HUDEP-2 (cell line): ENCODE results near the gene ADAM22.
"Not testable (repeated sequence)": the region's sequence is repeated elsewhere in the genome, so short reads cannot be mapped to it uniquely, and the experiment has no call there.

Source experiments
- DNase-seq, 76 experiments: peaks; one replicate each; lab custom pipeline; 2025; ENCODE audit not compliant: unreplicated experiment in 76 of 76; lab: John Stamatoyannopoulos, UW

ADAM22 gene

DNA sequence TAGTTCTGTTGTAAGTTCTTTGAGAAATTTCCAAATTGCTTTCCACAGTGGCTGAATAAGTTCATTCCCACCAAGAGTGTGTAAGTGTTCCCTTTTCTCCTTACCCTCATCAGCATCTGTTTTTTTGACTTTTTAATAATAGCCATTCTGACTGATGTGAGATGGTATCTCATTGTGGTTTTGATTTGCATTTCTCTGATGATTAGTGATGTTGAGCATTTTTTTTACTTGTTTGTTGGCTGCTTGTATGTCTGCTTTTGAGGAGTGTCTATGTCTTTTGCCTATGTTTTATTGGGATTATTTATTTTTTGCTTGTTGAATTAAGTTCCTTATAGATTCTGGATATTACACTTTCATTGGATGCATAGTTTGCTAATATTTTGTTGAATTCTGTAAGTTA is 11.9 kb downstream of the ADAM22 start:
- not testable (repeated sequence) for DNase-seq

DNA sequence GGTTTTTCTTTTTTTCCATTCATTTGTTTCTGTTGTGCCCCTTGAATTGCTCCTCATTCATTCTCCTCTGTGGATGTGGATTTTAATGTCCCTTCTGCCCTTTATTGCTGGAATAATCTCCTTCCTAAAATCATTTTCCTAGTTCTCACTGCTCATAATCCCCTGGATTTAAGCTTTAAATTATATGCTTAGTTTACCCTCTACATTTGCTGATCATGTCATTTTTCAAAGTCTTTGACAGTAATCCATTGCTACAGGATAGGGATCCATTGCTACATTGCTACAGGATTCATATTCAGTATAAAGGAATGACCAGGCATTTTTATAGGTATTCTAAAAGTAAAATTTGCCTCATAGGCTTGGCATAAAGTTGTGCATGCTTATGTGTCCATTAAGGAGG is 14.3 kb downstream of the ADAM22 start:
- DNase-seq, result no peak

DNA sequence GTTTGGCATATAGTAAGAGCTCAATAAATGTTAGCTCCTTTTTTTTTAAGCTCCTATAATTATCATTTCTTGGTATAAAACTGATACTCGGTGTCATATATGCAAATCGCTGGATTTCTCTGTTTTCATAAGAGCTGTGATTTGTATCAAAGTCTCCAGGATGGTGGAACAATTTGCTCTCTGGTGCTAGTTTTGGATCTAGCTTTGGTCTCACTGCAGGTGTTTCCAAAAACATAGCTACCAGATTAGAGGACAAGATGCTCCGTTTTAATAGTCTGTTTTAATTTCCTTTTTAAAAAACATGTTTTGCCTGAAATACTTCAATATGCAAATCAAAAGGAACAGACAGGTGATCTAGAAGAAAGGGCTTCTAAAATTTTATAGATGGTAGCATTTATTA is 25.3 kb downstream of the ADAM22 start:
- DNase-seq, result no peak

DNA sequence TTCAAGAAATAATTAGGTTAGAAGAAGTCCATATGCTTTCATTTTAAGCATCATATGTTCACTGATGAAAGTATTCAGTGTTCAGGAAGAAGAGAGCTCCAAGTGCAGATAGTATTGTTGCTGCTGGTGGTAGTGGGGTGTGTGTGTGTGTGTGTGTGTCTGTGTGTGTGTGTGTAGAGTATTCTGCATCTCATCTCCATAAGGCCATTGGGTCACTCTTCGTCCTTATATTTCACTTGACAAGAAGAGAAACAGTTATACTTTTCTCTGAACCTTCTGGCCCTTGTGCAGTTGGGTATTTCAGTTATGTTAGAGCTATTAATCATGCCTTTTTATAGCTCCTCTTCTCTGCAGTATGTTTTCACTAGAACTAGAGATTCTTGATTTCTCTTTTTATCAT is 26.2 kb downstream of the ADAM22 start:
- DNase-seq, result no peak

DNA sequence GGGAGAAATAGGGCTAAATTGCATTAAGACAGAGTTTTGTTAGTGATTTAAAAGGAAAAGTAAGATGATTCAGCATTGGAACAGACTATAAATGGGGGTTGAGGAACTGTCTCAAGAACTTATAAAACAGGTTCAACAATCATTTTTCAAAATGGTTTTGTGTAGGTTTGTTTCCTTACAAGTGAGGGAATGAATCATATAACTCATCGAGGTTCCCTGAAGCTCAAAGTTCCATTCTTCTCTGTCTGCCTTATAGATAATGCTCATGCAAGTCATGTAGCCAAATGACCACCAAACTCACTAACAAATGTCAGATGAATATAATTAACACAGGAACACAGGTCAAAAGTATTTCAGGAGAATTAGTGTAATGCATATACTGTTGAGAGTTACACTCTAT is 27.7 kb downstream of the ADAM22 start:
- no peak for DNase-seq

DNA sequence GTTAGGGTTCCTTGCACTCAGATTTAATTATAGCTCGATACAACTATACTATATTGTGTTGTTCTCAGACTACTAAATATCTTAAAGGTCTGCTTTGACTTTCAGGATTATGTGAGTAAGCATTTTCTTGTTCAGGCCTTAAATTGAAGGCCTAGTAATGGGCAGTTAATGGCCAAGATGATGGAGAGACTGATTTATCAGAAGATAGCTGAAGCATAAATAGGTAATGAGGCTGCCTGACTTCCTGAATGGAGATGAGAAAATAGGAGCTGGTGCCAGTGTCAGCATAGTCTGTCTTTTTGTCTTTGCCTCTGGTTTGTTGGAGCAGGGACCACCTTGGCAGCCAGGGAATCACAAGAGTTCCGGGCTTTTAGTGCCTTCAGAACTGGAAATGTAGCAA is 32.2 kb downstream of the ADAM22 start:
- no peak for DNase-seq

DNA sequence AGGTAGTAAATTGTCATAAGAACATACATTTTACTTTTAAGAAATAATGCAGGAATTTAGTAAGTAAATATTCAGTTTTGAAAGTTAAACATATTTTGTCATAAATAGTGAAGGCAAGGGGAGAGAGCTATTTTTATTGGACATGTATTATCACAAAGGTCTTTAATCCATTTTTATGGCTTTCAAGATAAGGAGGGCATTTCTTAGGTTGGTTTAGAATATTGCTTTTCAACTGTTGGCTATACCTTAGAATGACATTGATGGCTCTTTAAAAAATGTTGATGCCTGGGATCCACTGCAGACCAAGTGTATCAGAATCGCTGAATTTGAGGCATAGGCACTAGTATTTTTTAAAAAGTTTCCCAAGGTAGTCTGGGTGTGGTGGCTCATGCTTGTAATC is 34.0 kb downstream of the ADAM22 start:
- no peak for DNase-seq

DNA sequence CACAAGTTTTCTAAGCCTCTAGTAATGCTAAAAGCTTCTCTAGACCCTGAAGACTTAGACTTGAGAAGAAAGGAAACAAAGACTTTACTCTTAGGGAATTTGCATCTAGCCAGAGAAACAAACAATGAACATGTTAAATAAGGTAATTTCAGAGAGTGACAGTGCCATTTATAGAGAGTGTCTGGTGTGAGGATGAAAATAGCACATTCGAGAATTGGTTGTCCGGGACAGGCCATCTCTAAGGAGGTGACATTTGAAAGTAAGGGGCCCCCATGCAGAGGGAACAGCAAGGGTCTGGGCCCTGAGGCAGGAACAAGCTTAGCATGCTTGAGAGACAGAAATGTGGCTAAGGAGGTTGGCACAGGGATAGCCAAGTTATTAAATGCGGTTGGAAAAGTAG is 48.1 kb downstream of the ADAM22 start:
- DNase-seq, result no peak

DNA sequence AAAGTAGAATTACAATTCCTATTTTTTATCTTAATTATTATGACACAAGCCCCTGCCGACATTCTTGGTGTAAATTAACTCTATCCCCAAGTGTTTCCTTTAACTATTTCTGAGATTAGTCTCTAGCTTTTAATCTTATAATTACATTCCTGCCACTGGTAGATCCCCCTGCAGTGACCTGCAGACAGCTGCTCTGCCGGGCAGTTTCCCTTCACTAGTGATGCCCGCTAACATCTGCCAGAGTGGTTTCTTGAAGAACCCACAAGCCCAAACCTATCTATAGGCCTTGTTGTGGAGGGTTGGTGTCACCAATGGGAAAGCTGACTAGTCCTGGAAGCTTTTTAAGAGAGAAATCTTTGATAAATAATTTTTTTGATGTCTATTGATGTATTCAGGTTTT is 50.0 kb downstream of the ADAM22 start:
- DNase-seq, result no peak

DNA sequence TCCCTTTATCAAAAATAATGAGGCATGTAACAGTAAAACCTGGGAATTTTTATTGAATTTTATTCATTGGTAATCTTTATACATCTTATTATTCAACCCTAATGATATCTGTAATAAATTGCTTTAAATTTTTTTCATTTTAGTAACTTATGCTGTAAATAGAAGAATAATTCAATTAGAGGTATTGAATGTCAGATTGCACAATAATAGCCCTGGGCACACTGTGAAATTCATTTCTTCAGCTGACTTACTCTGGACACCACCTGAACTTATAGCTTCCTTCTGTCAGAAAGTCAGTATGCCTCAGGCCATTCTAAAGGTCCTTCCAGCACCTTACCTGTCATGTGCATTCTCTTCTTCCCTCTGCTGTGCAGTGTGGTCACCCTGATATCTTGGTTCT is 59.2 kb downstream of the ADAM22 start:
- DNase-seq, result no peak

DNA sequence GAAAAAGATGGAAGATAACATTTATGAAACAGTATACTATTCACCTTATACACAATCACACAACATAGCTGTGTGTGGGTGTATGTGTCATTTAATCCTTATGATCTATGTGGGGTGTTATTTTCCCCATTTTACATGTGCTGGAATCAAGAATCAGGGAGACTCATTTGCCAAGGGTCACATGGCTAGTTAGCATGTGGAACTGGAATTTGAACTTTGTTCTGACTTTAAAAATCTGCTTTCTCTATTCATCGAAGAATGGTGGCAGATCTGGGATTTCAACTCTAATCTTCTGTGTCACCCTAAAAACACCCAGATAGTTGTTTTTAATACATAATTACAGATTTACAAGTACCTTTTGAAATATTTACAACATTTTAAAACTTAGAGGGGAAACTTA is 65.2 kb downstream of the ADAM22 start:
- DNase-seq, result no peak

DNA sequence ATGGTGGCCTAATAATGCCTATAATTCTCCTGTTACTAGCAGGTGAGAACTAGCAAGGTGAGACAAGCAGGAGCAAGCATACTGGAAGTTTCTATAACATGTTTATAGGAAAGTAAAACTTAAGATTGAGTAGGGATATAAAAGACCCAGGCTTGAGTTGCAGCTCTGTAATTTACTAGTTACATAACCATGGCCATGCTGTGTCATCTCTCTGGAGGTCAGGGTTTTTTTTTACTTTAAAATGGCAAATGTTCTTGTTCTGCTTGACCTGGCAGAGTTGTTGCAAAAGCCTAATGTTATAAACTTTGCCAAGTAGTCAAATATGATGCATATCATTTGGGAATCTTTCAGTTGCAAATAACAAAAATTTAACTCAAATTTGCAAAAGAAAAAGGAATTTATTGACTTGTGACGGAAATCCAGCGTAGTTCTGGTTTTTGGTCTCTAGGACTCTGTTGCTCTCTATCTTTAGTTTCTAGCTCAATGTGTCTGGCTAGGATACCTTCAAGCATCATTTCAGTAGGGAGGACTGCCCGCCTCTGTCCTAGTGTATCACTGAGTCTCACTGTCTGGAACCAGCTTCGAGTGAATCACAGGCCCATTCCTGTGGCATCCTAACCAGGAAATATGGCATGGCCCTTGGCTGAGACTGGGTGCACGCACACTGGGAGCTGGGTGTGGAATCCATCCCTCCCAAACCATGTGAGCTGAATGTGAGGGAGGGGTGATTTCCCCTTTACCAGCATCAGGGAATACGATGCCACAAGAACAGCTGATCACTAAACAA is 67.9 kb downstream of the ADAM22 start:
- no peak for DNase-seq

DNA sequence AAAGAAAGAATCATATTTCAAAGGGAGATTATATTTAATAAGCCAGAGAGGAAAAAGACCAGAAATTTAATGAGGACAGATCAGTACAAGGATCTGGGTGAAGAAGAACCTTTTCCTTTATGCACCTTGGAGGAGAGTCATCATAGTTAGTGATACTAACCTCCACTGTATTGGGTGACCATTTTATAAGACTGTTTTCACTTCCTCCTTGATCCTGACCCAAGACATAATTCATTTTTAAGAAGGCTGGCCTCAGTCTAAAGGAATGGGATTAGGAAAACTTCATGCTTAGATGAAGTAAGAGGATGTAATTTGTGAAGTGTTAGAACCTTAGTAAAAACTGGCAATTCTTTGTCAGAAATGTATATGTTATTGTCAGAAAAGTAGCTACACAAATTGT is 68.6 kb downstream of the ADAM22 start:
- no peak for DNase-seq

DNA sequence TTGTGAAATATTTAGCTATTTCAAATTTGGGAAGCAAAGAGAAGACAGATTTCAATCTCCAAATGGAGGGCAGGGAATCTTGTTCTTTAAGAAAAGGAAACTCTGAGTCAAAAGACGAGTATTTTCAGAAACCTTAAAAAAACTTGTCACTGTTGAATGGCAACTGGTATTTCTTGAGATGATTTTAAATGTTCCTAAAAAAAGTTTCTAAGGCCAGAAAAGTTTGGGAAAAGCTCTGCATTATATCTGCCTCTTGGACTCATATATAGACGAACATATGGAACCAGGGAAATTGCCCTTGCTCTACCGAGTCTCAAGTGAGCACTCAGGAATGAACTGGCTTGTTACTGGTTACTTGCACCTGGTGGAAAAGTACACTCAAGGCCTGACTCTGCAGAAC is 69.5 kb downstream of the ADAM22 start:
- DNase-seq, result no peak

DNA sequence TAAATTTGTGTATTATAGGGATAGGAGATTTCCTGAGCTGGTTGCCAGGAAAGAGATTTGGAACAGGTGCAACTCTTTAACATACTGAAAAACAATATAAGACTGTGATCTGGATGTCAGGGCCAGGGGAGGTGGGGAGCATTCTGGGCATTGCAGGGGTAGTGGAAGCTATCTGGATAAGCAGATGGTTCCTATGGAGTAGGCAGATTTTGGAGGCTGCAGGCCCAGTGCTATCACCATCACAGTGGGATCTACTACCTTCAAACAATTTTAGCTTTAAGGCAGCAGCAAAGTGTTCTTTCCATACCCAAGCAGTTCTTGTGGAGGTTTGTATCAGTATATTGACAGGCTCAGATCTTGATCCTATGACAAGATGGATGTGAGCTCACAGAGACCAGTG is 71.1 kb downstream of the ADAM22 start:
- no peak for DNase-seq

DNA sequence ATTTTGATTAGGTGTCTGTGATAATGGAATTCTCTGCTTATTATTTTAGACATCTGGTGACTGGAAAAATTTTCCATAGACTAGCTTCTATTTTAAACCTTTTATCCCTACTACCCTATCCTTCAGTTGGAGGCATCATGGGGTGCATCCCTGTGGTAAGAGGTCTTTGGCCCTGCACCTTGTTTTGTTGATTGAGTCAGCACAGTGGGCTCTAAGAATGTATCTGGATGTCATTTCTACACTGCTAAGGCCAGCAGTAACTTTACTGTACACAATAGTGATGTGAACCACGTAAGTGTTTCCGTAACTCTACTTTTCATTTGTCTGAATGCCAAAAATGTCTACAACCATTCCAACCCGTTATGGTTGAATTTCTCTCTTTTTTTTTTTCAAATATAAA is 75.6 kb downstream of the ADAM22 start:
- no peak for DNase-seq

DNA sequence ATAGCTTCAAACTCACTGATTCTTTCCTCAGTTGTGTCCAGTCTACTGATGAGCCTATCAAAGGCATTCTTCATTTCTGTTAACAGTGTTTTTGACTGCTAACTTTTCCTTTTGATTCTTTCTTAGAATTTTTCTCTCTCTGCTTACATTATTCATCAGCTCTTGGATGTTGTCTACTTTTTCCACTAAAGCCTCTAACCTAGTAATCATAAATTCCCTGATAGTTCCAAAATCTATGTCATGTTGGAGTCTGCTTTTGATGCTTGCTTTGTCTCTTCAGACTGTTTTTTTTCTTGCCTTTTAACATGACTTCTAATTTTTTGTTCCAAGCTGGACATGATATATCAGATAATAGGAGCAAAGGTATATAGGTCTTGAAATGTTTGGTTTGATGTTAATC is 78.0 kb downstream of the ADAM22 start:
- no peak for DNase-seq

DNA sequence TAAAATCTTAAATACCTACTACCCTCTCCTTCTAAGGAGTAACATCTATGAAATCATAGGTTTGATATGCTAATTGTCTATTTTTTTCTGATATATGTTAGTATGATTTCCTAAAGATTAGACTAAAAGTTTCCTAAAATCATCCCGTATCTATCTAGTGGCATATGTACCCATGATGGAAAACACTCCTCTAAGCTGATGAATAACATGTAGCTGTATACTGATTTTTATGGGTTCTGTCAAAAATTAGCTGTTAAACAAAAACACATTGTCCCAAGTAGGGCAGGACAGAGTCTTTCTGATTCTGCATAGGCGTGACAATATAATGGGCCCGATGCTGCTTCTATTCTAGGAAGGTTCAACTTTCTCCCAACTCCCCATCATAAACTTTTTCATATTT is 79.9 kb downstream of the ADAM22 start:
- DNase-seq, result no peak

DNA sequence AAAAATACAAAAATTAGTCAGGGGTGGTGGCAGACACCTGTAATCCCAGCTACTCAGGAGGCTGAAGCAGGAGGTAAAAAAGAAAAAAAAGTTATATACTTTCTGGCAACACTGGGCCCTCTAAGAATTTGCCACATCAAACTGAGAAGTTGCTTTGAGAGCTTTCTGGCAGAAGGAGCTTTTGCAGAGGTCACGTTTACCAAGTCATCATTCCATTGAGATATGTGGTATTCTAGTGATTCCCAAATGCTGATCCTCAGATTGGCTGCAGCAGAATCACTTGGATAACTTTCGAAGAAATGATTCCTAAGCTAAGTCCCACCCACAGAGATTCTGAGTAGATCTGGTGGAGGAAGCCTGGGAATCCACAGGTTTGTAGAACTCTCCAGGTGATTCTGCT is 80.5 kb downstream of the ADAM22 start:
- no peak for DNase-seq

DNA sequence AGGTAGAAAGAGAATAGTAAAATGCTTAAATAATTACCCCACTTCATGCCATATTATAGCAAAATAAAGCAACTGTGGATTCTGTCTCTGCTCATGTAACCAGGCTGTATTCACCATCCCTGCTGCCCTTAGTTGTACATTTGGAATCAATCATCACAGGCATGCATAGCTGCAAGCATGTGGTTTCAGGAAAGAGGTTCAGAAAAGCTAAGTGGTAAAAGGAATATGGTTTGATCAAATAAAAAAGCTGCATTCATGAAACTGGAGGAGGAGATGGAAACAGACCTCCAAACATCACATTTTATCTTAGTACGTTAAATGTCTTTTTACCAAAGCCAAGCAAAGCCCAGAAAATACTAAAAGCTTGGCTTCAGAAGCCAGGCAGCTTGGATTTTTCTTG is 81.3 kb downstream of the ADAM22 start:
- no peak for DNase-seq

DNA sequence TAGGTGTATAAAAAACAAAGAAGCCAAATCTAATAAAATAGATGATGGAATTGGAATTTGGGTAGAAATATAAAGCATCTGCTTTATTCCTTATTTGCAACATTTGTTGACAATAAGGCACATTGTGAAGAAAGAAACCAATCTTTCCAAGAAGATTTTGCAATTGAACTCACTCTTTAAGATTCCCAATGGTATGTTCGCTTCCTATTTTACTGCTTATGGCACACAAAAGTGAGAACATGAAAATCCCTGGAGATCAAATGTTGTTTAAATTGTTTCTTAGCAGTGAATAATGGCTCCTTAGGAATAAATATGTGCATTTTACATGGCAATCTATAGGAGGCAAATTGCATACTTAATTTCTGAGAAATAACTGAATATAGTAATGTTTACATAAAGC is 84.5 kb downstream of the ADAM22 start:
- no peak for DNase-seq

DNA sequence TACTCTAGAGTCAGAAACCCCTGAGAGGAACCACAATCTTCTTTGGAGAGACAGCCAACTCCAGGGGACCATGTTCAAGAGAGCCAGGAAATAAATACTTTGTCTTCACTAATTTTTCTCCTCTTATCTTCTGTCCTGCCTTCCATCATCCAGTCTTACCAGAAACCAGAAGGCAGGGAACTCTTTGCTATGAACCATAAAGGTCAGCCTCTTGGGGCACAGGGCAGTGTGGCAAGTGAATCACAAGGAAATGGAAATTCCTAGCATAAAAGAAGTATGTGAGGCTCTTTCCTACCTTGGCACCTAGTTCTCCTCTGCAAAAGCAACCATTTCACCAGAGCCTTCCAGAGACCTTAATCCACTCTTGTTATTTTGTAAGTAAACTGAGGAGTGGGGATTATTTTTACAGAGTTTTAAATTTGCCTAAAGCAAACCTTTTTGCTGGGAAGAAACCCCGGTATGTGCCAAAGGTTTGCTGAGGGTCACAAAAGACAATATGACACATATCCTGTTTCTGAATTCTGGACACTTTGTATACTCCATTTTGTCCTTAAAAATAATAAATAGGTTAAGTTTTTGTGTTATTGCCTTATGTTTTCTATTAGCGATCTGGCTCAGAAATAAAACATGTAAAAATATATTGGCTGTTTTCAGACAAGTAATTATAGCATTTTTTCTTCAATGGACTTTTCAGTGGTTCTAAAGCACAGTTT is 87.1 kb downstream of the ADAM22 start:
- no peak for DNase-seq

DNA sequence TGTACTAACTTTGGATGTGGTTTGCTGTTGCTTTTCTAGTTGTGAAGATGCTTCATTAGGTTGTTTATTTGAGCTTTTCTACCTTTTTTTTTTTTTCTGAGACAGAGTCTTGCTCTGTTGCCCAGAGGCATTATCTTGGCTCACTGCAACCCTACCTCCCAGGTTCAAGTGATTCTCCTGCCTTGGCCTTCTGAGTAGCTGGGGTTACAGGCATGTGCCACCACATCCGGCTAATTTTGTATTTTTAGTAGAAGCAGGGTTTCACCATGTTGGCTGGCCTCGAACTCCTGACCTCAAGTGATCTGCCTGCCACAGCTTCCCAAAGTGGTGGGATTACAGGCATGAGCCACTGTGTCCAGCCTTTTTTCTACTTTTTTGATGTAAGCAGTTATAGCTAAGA is 93.7 kb downstream of the ADAM22 start:
- DNase-seq, result no peak
